Heart left ventricle (tissue), 16 donors: ENCODE results near the gene GALNTL6. TPM values are rescaled to one million over a fixed set of nuclear protein-coding genes. Genes with fewer than 3 reads are reported as not detected.

ENCODE experiments used
- ATAC-seq, 4 donors: fragments of 200-7000 bp; cut with Tn5 transposase; one replicate each; pipeline ENCODE4 v1.9.1; 2020 to 2022; ENCODE audit warnings: moderate library complexity in 4 of 4, mild to moderate bottlenecking in 3 of 4, moderate number of reproducible peaks in 1 of 4
- DNase-seq, 5 donors: peaks; one replicate each; pipeline ENCODE4 v3.0.0-alpha.2; 2020
- H3K27ac ChIP-seq, 12 donors: fragments of 200-600 bp; sonication (generic) in 4 of 12; one replicate each; pipeline versions ENCODE4 v1.5.0 to v1.8.0; 2016 to 2022; ENCODE audit warnings: mild to moderate bottlenecking in 2 of 12
- H3K27me3 ChIP-seq, 9 donors: fragments of 200-600 bp; sonication (generic) in 2 of 9; one replicate each; pipeline versions ENCODE4 v1.5.1 to v1.8.0; 2016 to 2022; ENCODE audit warnings: mild to moderate bottlenecking in 3 of 9
- H3K36me3 ChIP-seq, 9 donors: fragments of 200-600 bp; sonication (generic) in 2 of 9; one replicate each; pipeline versions ENCODE4 v1.5.0 to v1.8.0; 2018 to 2022; ENCODE audit warnings: mild to moderate bottlenecking in 2 of 9
- H3K4me1 ChIP-seq, 12 donors: fragments of 200-600 bp; sonication (generic) in 4 of 12; one replicate each; pipeline versions ENCODE4 v1.5.0 to v1.8.0; 2016 to 2022; ENCODE audit warnings: mild to moderate bottlenecking in 3 of 12
- H3K4me3 ChIP-seq, 12 donors: fragments of 200-600 bp; sonication (generic) in 4 of 12; one replicate each; pipeline versions ENCODE4 v1.5.0 to v1.8.0; 2017 to 2022; ENCODE audit warnings: mild to moderate bottlenecking in 9 of 12, moderate library complexity in 4 of 12
- H3K9me3 ChIP-seq, 12 donors: fragments of 200-600 bp; sonication (generic) in 4 of 12; one replicate each; pipeline versions ENCODE4 v1.5.0 to v1.8.0; 2016 to 2022; ENCODE audit warnings: mild to moderate bottlenecking in 1 of 12
- CTCF ChIP-seq, 12 donors: fragments of 200-600 bp; sonication (generic) in 4 of 12; IDR thresholded peaks; one replicate each; pipeline versions ENCODE4 v1.5.0 to v1.8.0; 2018 to 2022; ENCODE audit warnings: antibody characterized with exemption in 12 of 12, mild to moderate bottlenecking in 5 of 12
- POLR2A ChIP-seq, 2 donors: fragments of 450-650 bp; IDR thresholded peaks; one replicate each; pipeline ENCODE4 v1.6.1; 2017; ENCODE audit warnings: antibody characterized with exemption in 2 of 2, mild to moderate bottlenecking in 2 of 2, moderate library complexity in 2 of 2
- WGBS, 4 donors: extraction: QIAGEN DNeasy Blood & Tissue Kit in 2 of 4; methylation state at CpG; one replicate each; pipeline versions ENCODE4 v1.1.5 to v1.1.7; 2013 to 2018; 5-methylcytosine and 5-hydroxymethylcytosine counted together
- intact Hi-C, 10 donors: fragments of 100-400 bp; cut with DNase I; formaldehyde crosslinking; loops; one replicate each; pipeline versions ENCODE4 v1.11.1 to v1.14.2; 2022
- polyA plus RNA-seq, 2 donors: library from polyadenylated mRNA; stranded (reverse); fragments of 200-250 nt; gene quantifications; one replicate each; pipeline ENCODE4 v1.2.3, GENCODE V29; 2013
- total RNA-seq, 9 donors: library from RNA; depleted of rRNA in 2 of 9; stranded (reverse); fragments of >200 nt in 2 of 9; fragmentation: NEBNext Ultra II Directional in 3 of 9; extraction: Animal tissue kit (Norgen Biotek cat#: 25700) in 3 of 9; gene quantifications; one replicate each; pipeline versions ENCODE4 v1.1.0 to v1.2.4, GENCODE V29; 2016 to 2023
- donor health status: ischemic (EF 13 %, LVEDD 7.1; RV severe dilation, severe dysfunction).
- donor health status: healthy with polysubstance abuse.
- donor health status: DM: no; HTN: yes; CAD: no.
- donor health status: DM: no; HTN: no; CAD: no.
- donor health status: ischemic (EF 25% LVEDD 6.9; RV normal size, moderate dysfunction).
- donor health status: ischemic (EF 25% LVEDD 5.7; RV mildly dilated, moderate dysfunction).
- donor health status: healthy.
- donor health status: DM: yes; HTN: yes; CAD: no.
- donor health status: ischemic (EF 35%, LVEDD 5.7; RV mildly dilated, moderate dysfunction).
- donor health status: nonischemic (EF 11% LVEDD 7.7; RV severe dilation, severe dysfunction).
- donor health status: DM: yes; HTN: yes; CAD: no.
- donor health status: PGD.
- donor health status: ischemic (EF 29% LVEDD 5.4; RV normal size, mild dysfunction).
- donor health status: nonischemic (EF 23%, LVEDD 6.1; RV moderate dilation, normal function).

Gene GALNTL6
- total and polyA plus RNA-seq, 11 donors, result 0.33 to 0.52 TPM; not detected in 9

GRCh38 chr4:172830295-172830764 lies 1017.1 kb downstream of the GALNTL6 start:
- 8 to 10% (median 9%) methylated on average over 5 of the region's 5 CpGs for WGBS, 4 donors
- DNase-seq (no peak), ATAC-seq (no peak)
- TF ChIP-seq CTCF (IDR thresholded peaks at IDR 0.05) (peak in 11 of 12 donors; percentile 22 to 69 (median 57)), POLR2A (IDR thresholded peaks at IDR 0.05) (no peak)
- Histone ChIP-seq H3K27ac (no peak overlapping the region), H3K27me3 (peaks cover 0 to 9% (median 0%) of the 10 kb centered on the region in 9 donors), H3K4me1 (no peaks in the 10 kb centered on the region), H3K9me3 (no peaks in the 10 kb centered on the region), H3K4me3 (no peak overlapping the region), H3K36me3 (no peaks in the 10 kb centered on the region)
- intact Hi-C loops, result loop anchor here in 2 of 10 donors (5.0 kb wide), 2 partner anchors 52 to 983 kb away; no protein-coding TSS in a partner anchor

- Histone ChIP-seq H3K4me3 (no peak overlapping the region), H3K27me3 (peaks cover 0 to 7% (median 0%) of the 10 kb centered on the region in 9 donors), H3K9me3 (no peaks in the 10 kb centered on the region), H3K36me3 (no peaks in the 10 kb centered on the region), H3K27ac (no peak overlapping the region), H3K4me1 (no peaks in the 10 kb centered on the region)
- TF ChIP-seq POLR2A (IDR thresholded peaks at IDR 0.05) (no peak), CTCF (IDR thresholded peaks at IDR 0.05) (no peak)
- WGBS, 4 donors, result 75 to 91% (median 81%) methylated on average over 3 of the region's 3 CpGs
- ATAC-seq (no peak), DNase-seq (no peak)
- intact Hi-C loops, result no loop called here
Measured at GRCh38 chr4:172836661-172837060, 1023.5 kb downstream of the GALNTL6 start.

- intact Hi-C loops, result no loop called here
- peaks cover 0 to 7% (median 0%) of the 10 kb centered on the region in 9 donors for H3K27me3 ChIP-seq
- H3K4me1 ChIP-seq, result no peaks in the 10 kb centered on the region
- H3K36me3 ChIP-seq, result no peaks in the 10 kb centered on the region
- H3K4me3 ChIP-seq, result no peak overlapping the region
- TF ChIP-seq POLR2A (IDR thresholded peaks at IDR 0.05), result no peak
- no peaks in the 10 kb centered on the region for H3K9me3 ChIP-seq
- H3K27ac ChIP-seq, result no peak overlapping the region
- DNase-seq, result no peak
- no peak for ATAC-seq
- 64 to 82% (median 69%) methylated on average over 6 of the region's 6 CpGs for WGBS, 4 donors
Measured at GRCh38 chr4:172838111-172838510, 1024.9 kb downstream of the GALNTL6 start.

- 83 to 87% (median 86%) methylated on average over 3 of the region's 3 CpGs for WGBS, 4 donors
Measured at GRCh38 chr4:172838943-172839342, 1025.7 kb downstream of the GALNTL6 start.

More at GRCh38 chr4:172838943-172839342, 1025.7 kb downstream of the GALNTL6 start:
- H3K9me3 ChIP-seq, result no peaks in the 10 kb centered on the region
- H3K27me3 ChIP-seq, result peaks cover 0 to 3% (median 0%) of the 10 kb centered on the region in 9 donors
- intact Hi-C loops, result no loop called here
- no peaks in the 10 kb centered on the region for H3K4me1 ChIP-seq
- no peak overlapping the region for H3K27ac ChIP-seq
- no peak overlapping the region for H3K4me3 ChIP-seq
- DNase-seq (no peak), ATAC-seq (no peak)
- TF ChIP-seq CTCF (IDR thresholded peaks at IDR 0.05) (no peak), POLR2A (IDR thresholded peaks at IDR 0.05) (no peak)
- H3K36me3 ChIP-seq, result no peaks in the 10 kb centered on the region
